ENCODE data around the gene SLC2A13. TPM values are rescaled to one million over a fixed set of nuclear protein-coding genes. Genes with fewer than 3 reads are reported as not detected.

Gene SLC2A13
- total RNA-seq, 1 donor from 2014 or later: 17.4 TPM

GRCh38 chr12:40045656-40046055, 60.2 kb downstream of the SLC2A13 start:
- H3K4me1 ChIP-seq: no peaks in the 10 kb centered on the region
- no peaks in the 10 kb centered on the region for H3K36me3 ChIP-seq
- TF ChIP-seq POLR2AphosphoS5 (IDR thresholded peaks at IDR 0.05; ENCODE audit: insufficient read depth in 1 of 2, low read depth in 1 of 2) (no peak), POLR2A (IDR thresholded peaks at IDR 0.05) (no peak), CTCF (IDR thresholded peaks at IDR 0.05) (no peak)
- H3K4me3 ChIP-seq: no peak overlapping the region
- H3K27me3 ChIP-seq: no peaks in the 10 kb centered on the region
- no peak for DNase-seq (ENCODE audit: extremely low spot score in 2 of 2)
- no peak overlapping the region for H3K27ac ChIP-seq
- intact Hi-C loops (cut with DNase I): no loop called here
- H3K9me3 ChIP-seq: no peaks in the 10 kb centered on the region

DNA sequence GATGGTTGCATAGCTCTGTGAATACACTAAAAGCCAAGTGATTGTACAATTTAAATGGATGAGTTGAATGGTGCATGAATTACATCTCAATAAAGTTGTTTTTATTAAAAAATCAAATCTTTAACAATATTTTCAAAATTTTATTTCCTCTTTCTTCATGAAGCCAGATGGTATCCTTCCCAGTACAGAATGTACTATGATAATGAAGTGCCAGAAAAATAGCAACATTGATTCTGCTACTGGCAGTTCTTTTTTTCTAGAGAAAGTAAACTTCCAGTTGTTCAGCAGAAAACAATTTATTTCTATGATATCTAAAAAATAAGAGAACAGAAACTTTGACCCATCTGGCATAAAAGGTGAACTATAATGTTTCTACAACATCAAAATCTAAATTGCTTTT, 61.5 kb downstream of the SLC2A13 start:
- H3K4me3 ChIP-seq: no peak overlapping the region
- no peaks in the 10 kb centered on the region for H3K36me3 ChIP-seq
- DNase-seq (ENCODE audit: extremely low spot score in 2 of 2): no peak
- no peak for TF ChIP-seq CTCF (IDR thresholded peaks at IDR 0.05)
- TF ChIP-seq POLR2AphosphoS5 (IDR thresholded peaks at IDR 0.05; ENCODE audit: insufficient read depth in 1 of 2, low read depth in 1 of 2): no peak
- no peak for TF ChIP-seq POLR2A (IDR thresholded peaks at IDR 0.05)
- H3K9me3 ChIP-seq: no peaks in the 10 kb centered on the region
- no peaks in the 10 kb centered on the region for H3K4me1 ChIP-seq
- intact Hi-C loops (cut with DNase I): no loop called here
- no peaks in the 10 kb centered on the region for H3K27me3 ChIP-seq
- no peak overlapping the region for H3K27ac ChIP-seq

DNA sequence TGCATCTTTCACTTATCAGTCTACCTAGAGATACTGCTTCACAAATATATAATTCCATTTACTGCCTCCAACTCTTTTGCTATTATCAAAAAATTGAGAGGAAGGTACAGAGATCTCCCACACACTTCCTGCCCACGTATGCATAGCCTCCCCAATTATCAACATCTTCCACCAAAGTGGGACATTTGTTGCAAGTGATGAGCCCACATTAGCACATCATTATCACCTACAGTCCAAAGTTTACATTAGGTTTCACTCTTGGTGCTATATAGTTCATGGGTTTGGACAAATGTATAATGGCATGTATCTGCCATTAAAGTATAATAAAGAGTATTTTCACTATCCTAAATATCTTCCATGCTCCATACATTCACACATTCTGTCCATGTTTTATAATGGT, 66.3 kb downstream of the SLC2A13 start:
- no peak overlapping the region for H3K4me3 ChIP-seq
- intact Hi-C loops (cut with DNase I): no loop called here
- DNase-seq (ENCODE audit: extremely low spot score in 2 of 2): no peak
- no peaks in the 10 kb centered on the region for H3K36me3 ChIP-seq
- no peak overlapping the region for H3K27ac ChIP-seq
- no peaks in the 10 kb centered on the region for H3K27me3 ChIP-seq
- H3K9me3 ChIP-seq: no peaks in the 10 kb centered on the region
- no peak for TF ChIP-seq POLR2A (IDR thresholded peaks at IDR 0.05)
- no peak for TF ChIP-seq CTCF (IDR thresholded peaks at IDR 0.05)
- H3K4me1 ChIP-seq: no peaks in the 10 kb centered on the region

- no peak for TF ChIP-seq POLR2AphosphoS5 (IDR thresholded peaks at IDR 0.05; ENCODE audit: insufficient read depth in 1 of 2, low read depth in 1 of 2)
- TF ChIP-seq CTCF (IDR thresholded peaks at IDR 0.05): no peak
- H3K4me1 ChIP-seq: no peaks in the 10 kb centered on the region
- no peaks in the 10 kb centered on the region for H3K36me3 ChIP-seq
- H3K9me3 ChIP-seq: no peaks in the 10 kb centered on the region
- intact Hi-C loops (cut with DNase I): no loop called here
- H3K27ac ChIP-seq: no peak overlapping the region
- H3K27me3 ChIP-seq: no peaks in the 10 kb centered on the region
- DNase-seq (ENCODE audit: extremely low spot score in 2 of 2): no peak
- no peak overlapping the region for H3K4me3 ChIP-seq
These were observed 67.3 kb downstream of the SLC2A13 start for GRCh38 chr12:40038619-40039018.

GRCh38 chr12:40034712-40035111, 71.2 kb downstream of the SLC2A13 start:
- Histone ChIP-seq H3K27me3 (no peaks in the 10 kb centered on the region), H3K9me3 (no peaks in the 10 kb centered on the region), H3K4me3 (no peak overlapping the region), H3K4me1 (no peaks in the 10 kb centered on the region), H3K36me3 (no peaks in the 10 kb centered on the region), H3K27ac (no peak overlapping the region)
- no peak for DNase-seq (ENCODE audit: extremely low spot score in 2 of 2)
- TF ChIP-seq CTCF (IDR thresholded peaks at IDR 0.05) (no peak), POLR2A (IDR thresholded peaks at IDR 0.05) (no peak), POLR2AphosphoS5 (IDR thresholded peaks at IDR 0.05; ENCODE audit: insufficient read depth in 1 of 2, low read depth in 1 of 2) (no peak)
- intact Hi-C loops (cut with DNase I): no loop called here

All from vagina (tissue), 2 donors.